Spleen (tissue), 7 donors: ENCODE results near the gene TIAM1.

Experiments used
- POLR2A ChIP-seq, 3 donors: fragments of 450-650 bp; IDR thresholded peaks; one replicate each; pipeline ENCODE4 v1.5.1; 2017; ENCODE audit warnings: antibody characterized with exemption in 3 of 3, mild to moderate bottlenecking in 1 of 3
- POLR2AphosphoS5 ChIP-seq, 3 donors: sonication (generic); formaldehyde crosslinking; IDR thresholded peaks; one replicate each; pipeline ENCODE4 v1.5.1; 2017; ENCODE audit warnings: antibody characterized with exemption in 3 of 3
- TF ChIP-seq, protein P1 (sequence below), 11 experiments: fragments of 200-600 bp in 7 of 11; fragments of 450-650 bp in 4 of 11; sonication (generic) in 4 of 11; IDR thresholded peaks in 8 of 11; conservative IDR thresholded peaks in 3 of 11; 1 replicate in 7 of 11; 2 replicates in 4 of 11; pipeline versions ENCODE4 v1.4.0 to v1.8.0; 2016 to 2021; ENCODE audit warnings: antibody characterized with exemption in 11 of 11, inconsistent platforms in 4 of 11, mild to moderate bottlenecking in 1 of 11
- donor health status: DM: no; HTN: no; CAD: no; lungs with moderate emphysema.
- donor health status: DM: no; HTN: no; CAD: no.
- donor health status: DM: no; HTN: no; CAD: no.

DNA sequence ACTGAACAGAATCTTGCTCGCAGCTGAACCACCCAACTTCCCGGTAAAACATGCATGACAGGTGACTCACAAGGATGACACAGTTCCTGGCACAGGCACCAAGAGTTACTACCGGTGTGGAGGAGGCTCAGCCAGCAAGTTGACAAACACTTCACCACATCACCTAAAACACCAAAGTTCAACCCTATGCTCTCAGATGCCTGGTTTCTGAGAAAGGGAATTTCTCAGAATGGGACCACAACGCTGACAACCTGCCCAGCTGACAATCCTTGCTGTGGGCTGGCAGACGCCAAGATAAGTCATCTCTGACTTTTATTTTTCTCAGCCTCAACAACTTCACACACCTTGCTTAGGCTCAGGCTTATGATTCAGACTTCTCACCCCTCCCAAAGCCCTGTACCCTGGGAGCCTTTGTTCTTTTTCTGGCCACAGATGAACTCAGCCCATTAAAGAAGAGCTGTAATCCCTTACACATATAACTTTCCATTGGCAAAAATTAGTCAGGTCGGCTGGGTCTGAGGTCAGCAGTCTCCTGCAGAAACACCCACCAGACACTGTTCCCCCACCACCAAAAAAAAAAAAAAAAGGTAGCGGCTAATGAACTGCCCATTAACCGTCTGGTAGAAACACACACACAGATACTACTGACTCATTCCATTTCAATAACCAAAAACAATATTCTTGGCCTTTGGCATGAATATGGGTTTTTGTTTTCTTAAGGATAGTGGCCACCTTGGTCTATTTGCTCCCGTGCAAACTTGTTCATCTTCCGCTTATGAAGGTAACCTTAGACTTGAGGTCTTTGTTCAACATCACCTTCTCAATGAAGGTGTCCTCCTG lies 10.8 kb upstream of the TIAM1 start:
- TF ChIP-seq, protein P1, sequence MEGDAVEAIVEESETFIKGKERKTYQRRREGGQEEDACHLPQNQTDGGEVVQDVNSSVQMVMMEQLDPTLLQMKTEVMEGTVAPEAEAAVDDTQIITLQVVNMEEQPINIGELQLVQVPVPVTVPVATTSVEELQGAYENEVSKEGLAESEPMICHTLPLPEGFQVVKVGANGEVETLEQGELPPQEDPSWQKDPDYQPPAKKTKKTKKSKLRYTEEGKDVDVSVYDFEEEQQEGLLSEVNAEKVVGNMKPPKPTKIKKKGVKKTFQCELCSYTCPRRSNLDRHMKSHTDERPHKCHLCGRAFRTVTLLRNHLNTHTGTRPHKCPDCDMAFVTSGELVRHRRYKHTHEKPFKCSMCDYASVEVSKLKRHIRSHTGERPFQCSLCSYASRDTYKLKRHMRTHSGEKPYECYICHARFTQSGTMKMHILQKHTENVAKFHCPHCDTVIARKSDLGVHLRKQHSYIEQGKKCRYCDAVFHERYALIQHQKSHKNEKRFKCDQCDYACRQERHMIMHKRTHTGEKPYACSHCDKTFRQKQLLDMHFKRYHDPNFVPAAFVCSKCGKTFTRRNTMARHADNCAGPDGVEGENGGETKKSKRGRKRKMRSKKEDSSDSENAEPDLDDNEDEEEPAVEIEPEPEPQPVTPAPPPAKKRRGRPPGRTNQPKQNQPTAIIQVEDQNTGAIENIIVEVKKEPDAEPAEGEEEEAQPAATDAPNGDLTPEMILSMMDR (IDR thresholded peaks at IDR 0.05 in 8 of 11, conservative IDR thresholded peaks at IDR 0.05 in 3 of 11) = no peak
- TF ChIP-seq POLR2AphosphoS5 (IDR thresholded peaks at IDR 0.05) = no peak
- TF ChIP-seq POLR2A (IDR thresholded peaks at IDR 0.05) = no peak
